ENCODE results near the gene ZSCAN5A.

- TF ChIP-seq CTCF (IDR thresholded peaks at IDR 0.05), result no peak
- TF ChIP-seq POLR2A (IDR thresholded peaks at IDR 0.05), result no peak
Observed at GRCh38 chr19:56245121-56245740, 69.4 kb downstream of the ZSCAN5A start.

Measured in right lobe of liver (tissue), 4 donors.